Left forelimb (tissue), 1 donor: ENCODE results near the gene ASIC1.

Source experiments
- DNase-seq: peaks from one replicate; pipeline ENCODE4 v3.0.0-alpha.2; 2018; ENCODE audit warnings: low spot score

Gene ASIC1

GRCh38 chr12:50107416-50108268 lies 50.2 kb downstream of the ASIC1 start:
- no peak for DNase-seq

GRCh38 chr12:50109319-50109718 lies 51.9 kb downstream of the ASIC1 start:
- DNase-seq, result no peak

- DNase-seq, result no peak
Observed at GRCh38 chr12:50110127-50110761, 52.8 kb downstream of the ASIC1 start.

- DNase-seq, result no peak
Observed at GRCh38 chr12:50110762-50111351, 53.5 kb downstream of the ASIC1 start.

- DNase-seq, result no peak
Observed at GRCh38 chr12:50111395-50111692, 53.9 kb downstream of the ASIC1 start.

DNA sequence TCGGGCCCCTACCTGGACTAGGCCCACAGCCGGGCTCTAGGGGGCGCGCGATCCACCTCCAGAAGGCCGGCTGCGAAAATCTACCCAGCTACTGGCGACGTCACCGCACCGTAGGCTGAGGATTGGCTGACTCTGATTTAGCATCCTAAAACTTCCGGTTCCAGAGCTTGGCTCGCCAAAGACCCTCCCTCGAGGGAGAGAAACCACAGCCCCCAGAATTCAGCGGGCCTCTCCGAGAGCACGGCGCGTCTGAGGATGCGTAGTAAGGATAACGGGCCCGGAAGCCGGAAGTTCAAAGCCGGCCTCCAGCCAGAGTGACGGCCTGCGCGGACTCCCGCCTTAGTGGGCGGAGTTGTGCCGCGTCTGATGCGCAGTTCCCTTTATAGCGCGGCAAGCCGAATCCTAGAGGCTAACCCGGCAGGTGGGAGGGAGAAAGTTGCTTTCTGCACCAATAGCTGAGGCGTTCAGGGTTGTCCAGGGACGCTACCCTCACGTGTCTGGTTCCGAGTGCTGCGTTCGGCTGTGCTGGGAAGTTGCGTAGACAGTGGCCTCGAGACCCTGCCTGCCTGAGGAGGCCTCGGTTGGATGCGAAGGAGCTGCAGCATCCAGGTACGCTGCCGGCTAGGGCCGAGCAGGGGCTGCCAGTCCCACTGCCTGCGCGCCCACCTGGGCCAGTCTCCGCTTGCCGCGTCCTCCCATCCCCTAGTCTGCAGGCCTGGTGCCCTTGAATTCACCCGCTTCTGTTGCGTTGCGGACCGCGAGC lies 54.5 kb downstream of the ASIC1 start, which contains the start of gene COX14:
COX14 (plus strand) TSS at position 544 of the 763 bp plus-strand sequence. CDS start 7,808 bp downstream, outside the sequence.
- peak; percentile 98 for DNase-seq

- DNase-seq, result no peak
Observed at GRCh38 chr12:50112456-50113218, 55.2 kb downstream of the ASIC1 start.

DNA sequence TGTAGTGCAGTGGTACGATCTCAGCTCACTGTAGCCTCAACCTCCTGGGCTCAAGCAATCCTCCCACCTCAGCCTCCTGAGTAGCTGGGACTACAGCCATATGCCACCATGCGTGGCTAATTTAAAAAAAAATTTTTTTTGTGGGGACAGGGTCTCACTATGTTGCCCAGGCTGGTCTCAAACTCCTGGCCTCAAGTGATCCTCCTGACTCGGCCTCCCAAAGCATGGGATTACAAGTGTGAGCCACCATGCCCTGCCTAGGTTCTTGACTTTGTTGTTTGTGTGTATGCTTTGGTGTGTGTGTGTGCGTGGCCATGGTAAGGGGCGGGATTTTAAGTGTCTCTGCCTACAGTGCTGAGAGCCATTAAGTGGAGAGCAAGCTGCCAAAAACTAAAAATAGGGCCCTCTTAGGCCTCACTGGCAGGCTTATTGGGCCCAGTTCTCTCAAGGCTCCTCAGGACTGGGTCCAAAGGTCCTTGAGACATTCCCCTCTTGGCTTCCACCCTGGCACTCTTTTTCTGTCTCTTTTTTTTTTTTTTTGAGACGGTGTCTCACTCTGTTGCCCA lies 59.7 kb downstream of the ASIC1 start:
- DNase-seq, result no peak

DNA sequence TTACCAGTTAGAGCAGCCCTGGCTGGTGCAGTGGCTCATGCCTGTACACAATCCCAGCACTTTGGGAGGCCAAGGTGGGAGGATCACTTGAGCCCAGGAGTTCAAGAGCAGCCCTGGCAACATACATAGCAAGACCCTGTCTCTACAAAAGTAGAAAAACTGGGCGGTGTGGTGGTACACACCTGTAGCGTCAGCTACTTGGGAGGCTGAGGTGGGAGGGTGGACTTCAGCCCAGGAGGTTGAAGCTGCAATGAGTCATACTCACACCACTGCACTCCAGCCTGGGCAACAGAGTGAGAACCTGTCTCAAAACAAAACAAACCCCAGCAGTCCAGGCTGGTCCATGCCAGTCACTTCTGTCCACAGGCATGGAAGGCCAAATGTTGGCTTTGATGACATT lies 62.0 kb downstream of the ASIC1 start:
- peak; percentile 25 for DNase-seq

GRCh38 chr12:50120521-50120920 lies 63.1 kb downstream of the ASIC1 start:
- DNase-seq, result peak; percentile 53

- peak; percentile 11 for DNase-seq
Observed at GRCh38 chr12:50120953-50121352, 63.6 kb downstream of the ASIC1 start.

DNA sequence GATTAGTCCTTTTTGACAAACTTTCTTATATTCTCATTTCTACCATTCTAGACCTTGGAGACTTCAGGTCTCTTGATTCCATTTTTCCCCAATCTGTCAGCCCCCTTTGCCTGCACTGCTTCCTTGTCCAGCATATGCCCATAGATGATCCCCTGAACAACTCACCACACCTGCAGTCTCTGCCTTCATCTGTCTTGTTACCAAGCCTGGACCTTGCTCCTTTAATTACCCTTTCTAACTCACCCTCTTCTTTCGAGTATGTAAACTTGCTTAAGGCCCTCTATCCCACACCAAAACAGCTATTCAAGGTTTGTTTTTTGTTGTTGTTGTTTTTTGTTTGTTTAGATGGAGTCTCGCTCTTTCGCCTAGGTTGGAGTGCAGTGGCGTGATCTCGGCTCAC lies 64.2 kb downstream of the ASIC1 start:
- peak; percentile 4 for DNase-seq

GRCh38 chr12:50123203-50123602 lies 65.8 kb downstream of the ASIC1 start:
- peak; percentile 22 for DNase-seq

- DNase-seq, result peak; percentile 12
Observed at GRCh38 chr12:50127546-50127945, 70.2 kb downstream of the ASIC1 start.

DNA sequence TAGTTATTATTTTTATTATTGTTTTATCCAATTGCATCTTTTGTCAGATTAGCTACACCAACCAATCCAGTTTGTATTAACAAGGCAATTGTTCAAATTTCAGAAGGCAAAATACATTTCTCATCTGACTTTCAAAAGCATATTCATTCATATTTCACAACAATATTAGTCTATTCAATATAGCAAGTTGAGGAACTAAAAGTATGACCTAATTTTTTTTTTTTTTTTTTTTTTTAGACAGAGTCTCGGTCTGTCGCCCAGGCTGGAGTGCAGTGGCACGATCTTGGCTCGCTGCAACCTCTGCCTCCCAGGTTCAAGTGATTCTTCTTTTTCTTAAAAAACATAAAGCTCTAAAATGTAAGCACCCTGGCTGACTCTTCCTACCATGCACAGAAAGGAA lies 71.9 kb downstream of the ASIC1 start:
- DNase-seq, result no peak

- DNase-seq, result no peak
Observed at GRCh38 chr12:50132505-50133135, 75.2 kb downstream of the ASIC1 start.
